ENCODE results near the gene MARCHF4.
A peak's percentile ranks its signal among the peaks of the same experiment; 100 is the strongest.
"Not testable (repeated sequence)": the region's sequence is repeated elsewhere in the genome, so short reads cannot be mapped to it uniquely, and the experiment has no call there.

MARCHF4 gene

DNA sequence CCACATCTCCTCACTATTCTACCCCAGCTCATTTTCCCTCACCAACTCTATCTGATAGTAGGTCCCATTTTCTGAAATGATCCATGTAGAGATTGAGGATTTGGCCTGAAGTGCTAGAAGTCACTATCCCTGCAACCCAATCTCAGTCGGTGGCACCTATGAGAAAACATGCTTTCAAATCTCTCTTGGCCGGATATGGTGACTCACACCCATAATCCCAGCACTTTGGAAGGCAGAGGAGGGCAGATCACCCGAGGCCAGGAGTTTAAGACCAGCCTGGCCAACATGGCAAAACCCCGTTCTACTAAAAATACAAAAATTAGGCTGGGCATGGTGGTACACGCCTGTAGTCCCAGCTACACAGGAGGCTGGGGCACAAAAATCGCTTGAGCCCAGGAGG, 19.1 kb upstream of the MARCHF4 start:
- DNase-seq = no peak

DNA sequence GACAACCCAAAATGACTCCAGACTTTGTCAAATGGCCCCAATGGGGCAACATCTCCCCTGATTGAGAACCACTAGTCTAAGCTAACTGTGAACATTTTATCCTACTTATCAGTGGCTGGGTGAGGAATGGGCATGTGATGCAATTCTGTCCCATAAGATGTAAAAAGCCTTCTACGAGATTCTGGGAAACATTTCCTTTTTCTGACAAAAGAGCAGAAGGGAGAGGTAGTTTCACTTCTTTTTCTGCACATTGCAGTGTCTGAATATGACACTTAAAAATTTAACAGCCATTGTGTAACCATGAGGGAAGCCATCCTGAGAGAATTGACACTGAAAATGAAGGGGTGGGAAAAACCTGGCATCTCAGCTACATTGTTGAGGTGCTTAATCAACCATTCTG, 17.3 kb upstream of the MARCHF4 start:
- DNase-seq = no peak

DNA sequence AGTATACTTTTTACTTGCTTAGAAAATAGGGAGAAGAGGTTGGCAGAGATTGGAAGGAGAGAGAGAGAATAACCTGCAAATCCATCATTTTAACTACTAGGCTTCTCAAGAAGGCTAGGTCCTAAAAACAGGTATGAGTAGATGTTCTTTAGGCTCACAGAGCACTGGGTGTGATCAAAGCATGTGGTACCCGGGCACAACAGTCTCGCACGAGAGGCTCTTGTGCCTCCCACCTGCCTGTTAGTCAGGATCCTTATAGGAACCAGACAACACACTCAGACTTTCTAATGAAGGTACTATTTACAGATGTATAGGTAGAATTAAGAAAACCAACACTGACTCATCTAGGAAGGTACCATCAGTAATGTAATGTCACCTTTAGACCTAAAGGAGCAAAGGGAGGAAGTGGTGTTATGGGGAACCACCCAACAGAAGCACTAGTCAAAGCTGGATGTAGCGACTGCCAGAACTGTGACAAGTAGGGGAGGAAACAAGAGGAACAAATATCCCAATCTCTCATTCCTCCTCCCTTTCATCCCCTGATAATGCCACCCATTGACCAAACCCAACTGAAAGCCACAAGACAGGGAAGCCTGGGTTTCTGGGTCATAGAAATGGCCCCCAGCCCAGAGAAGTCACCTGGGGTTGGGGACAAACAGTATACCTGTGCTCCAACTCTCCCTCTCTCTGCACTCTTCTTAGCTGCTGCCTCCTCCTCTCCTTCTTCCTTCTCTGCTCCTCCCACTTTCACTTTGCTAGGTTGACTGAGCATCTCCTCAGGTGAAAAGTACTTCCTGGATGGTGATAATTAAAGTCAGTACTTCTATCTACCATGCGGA, 16.0 kb upstream of the MARCHF4 start:
- no peak for DNase-seq

DNA sequence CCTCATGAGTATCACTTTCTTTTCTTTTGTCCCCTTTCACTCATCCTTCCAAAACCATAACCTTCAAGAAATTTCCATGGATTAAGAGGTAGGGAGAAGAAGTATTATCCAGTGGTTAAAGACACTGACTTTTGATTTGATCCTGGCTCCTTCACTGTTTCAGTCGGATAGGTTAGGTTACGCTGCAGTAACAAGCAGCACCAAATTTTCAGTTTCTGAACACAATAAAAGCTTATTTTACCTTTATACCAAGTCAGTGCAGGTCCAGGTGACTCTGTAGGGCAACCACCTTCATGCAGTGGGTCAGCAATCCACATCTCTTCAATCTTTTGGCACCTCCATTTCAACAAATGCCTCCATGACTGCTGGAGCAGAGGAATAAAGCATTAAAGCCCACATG, 15.0 kb upstream of the MARCHF4 start:
- DNase-seq = no peak

DNA sequence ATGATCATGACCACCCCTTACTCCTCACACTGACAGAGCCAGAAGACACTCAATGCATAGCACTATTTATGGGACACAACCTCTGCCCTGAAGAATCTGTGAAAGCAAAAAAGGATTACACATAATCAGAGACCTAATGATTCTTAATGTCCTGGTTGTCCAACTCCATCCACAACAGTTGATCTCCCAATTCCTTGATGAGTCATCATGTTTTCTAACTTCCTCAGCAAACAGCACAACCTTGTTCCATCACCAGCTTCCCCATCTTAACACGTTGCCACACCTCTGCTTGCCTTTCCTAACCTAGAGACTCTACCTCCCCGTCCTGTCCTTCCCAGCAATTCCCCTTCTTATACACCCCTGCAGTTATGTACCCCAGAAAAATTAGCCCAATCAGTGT, 13.2 kb upstream of the MARCHF4 start:
- no peak for DNase-seq

GRCh38 chr2:216384409-216384808, 12.1 kb upstream of the MARCHF4 start:
- not testable (repeated sequence) for DNase-seq

DNA sequence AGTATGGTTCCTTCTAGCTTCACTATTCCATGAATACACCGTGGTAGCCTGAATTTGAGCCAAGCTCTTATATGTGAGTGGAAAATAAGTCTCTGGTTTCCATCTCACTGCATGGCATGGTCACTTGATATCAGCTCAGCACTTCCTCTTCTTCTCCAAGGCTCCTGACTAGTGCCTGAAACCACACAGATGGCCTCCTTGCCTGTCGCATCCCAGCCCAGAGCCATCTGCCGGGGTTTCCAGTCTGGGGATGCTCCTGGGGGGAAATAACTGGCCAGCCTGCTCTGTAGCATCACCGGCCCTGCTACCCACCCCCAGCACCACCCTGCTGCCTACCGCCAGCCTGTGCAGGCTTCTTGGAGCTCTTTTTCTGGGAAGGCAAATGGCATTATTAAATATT, 7.7 kb upstream of the MARCHF4 start:
- no peak for DNase-seq

DNA sequence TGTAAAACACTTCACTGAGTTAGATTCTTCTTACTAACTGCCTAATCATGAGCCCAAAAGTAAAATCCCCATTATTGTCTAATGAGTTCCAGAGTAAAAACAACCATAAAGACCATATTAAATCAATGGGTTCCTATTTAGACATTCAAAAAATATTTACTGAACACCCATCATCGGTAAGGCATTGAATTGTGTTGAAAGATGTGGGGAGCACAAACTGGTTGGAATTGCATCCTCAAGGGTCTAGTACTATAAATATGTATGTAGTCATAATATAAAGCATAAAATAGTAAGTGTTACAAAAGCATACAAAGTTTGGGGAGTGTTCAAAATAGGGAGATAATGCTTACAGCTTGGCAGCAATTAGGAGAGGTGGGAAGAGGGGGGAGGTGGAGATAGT, 3.0 kb upstream of the MARCHF4 start:
- DNase-seq = no peak

DNA sequence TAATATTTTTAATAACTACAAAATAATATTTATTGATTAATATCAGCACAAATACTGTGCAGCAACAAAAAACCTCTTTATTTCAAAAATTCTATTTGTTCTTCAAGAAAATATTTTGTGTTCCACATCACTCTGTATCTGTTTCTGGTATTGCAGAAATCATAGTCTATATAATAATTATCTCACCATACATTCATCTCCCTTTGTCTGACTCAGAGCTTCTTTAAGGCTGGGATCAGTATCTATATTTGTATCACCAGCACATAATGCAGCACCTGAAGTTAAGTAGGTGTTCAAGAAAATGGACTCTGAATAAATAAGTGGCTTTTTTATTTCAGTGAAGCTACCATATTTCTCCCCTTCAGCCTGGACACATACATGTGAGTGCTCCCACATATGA, 1.6 kb upstream of the MARCHF4 start:
- DNase-seq = no peak

DNA sequence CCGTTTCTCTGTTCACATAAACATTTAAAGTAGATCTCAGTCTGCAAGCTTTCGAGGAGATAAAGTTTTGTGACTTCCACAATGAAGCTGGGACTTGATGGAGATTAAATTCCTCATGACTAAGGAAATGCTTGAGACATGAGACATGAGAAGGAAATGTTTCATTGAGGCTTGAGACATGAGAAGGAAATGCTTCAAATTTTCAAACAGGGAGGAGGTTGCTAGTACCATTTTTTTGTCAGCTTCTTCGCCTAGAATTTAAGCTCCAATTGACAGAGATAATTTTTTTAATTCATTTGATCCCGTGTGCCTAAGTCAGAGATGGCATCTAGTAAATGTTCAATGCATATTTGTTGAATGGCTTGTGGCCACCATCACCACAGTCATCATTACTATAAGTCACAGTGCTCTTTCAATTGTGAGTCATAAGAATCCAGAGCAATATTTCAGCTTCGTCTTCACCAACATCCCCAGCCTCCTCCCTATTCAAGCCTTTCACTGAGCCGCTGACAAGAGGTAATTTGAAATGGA, 543 bp upstream of the MARCHF4 start:
- DNase-seq = no peak

- no peak for DNase-seq
These were observed 1.1 kb downstream of the MARCHF4 start for GRCh38 chr2:216370961-216371712.

DNA sequence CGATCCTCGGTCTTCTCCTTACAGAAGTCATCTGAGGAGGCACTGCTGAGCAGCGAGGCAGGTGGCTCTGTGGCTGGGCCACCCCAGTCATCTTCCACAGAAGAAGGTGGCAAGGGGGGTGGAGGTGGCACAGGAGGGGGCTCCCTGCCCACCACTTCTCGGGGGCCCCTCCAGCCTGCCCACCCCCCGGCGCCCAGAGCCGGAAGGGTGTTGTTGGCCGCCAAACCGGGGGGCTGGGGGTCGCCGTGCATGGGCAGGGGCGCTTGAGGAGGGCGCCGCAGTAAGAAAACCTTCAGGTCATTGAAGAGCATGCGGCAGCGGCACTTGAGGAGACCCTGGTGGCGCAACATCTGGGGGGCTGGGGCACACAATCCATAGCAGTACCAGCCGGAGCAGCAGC, 2.5 kb downstream of the MARCHF4 start:
- no peak for DNase-seq

GRCh38 chr2:216366777-216367471, 5.4 kb downstream of the MARCHF4 start:
- no peak for DNase-seq

DNA sequence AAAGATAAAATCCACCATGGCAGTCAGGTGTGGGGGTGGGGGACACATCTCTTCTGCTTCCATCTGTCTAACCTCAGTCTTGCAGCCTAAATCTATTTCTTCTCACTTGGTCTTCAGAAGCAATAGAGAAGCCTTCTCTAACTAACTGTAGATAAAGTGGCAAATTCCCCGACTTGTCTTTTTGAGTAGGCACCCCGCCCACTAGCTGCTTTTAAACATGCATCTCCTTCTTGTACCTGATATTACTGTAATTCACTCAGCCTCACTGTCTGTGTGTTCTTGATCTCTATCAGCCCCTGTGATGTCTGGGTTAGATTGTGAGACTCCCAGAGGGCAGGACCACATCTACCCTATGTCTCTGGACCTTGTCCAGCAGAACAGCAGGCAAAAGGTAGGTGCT, 6.8 kb downstream of the MARCHF4 start:
- no peak for DNase-seq

DNA sequence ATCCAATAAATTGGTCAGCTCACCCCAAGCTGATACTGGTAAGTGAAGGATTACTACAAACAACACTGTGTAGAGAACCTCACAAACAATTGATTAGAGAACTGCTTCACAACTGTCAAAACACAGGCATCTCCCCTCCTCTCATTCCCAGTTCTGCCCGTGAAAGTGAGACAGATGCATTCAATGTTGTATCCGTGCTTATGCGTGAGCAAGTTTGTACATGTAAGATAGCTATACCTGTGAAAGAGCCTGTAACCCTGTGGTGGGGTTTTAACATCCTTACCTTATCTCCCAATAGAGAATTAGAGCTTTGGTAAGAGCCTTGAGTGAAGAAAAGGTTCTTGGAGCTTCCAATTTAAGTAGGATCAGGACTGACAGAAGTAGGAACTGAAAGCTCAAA, 9.1 kb downstream of the MARCHF4 start:
- no peak for DNase-seq

DNA sequence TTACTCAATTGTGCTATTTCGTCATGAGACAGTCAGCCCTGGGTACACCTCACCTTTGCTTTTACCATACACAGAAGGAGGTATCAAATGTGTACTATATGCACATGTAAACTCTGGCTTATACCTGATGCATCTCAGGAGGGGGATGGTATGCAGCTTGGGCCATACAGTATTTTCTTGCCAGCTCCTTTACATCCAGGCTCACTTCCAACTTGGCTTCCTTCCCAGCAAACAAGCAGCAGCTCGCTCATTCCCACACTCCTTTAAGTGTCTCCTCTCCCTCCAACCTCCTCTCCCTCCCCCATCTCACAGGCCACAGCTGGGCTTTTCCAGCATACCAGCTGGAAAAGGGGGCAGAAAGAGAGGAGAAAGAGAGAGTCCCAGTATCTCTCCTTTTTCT, 9.6 kb downstream of the MARCHF4 start:
- DNase-seq = no peak

DNA sequence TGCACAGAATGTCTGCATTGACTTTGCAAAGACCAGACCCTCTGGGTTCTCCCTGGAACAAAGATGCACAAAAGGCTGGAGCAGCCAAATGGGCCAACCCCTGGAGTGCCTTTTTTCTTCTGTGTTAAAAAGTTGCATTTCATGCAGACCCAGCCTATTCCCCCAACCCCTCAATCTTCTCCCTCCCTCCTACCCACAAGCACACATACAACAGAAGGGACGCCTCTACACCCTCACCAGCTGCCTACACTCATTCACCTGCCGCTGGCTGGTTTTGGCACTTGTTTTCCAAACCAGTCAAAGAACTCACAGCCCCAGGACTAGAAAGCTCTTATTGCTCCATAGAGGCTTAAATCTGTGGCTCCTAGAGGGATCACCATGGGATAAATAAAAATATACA, 16.6 kb downstream of the MARCHF4 start:
- no peak for DNase-seq

DNA sequence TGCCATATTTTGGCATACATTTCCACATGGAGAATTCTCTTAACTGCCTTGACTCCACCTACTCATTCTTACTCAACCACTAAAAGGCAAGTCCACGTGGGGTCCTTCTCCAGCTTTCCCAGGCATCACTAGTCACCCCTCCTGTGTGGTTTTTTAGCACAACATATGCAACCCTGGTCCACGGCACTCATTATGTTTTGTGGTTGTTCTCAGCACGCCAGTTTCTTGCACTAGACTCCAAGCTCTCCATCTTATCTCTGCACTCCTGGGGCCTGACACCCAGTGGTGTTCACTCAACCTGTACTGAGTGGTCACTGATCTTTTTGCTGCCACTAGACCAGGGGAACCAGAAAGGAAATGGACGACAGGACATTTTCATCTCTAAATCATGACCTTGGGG, 18.0 kb downstream of the MARCHF4 start:
- no peak for DNase-seq

- DNase-seq = no peak
These were observed 19.5 kb downstream of the MARCHF4 start for GRCh38 chr2:216352653-216353270.

- no peak for DNase-seq
These were observed 20.9 kb downstream of the MARCHF4 start for GRCh38 chr2:216351172-216351925.

- DNase-seq = peak; percentile 17
These were observed 22.0 kb downstream of the MARCHF4 start for GRCh38 chr2:216350214-216350791.

GRCh38 chr2:216349366-216349765, 22.9 kb downstream of the MARCHF4 start:
- peak; percentile 81 for DNase-seq
